Trophoblast cell (in vitro differentiated cells and primary cell): ENCODE measurements around the gene DLGAP4.

Experiments
- DNase-seq, 2 donors: peaks; one replicate each; pipeline ENCODE4 v3.0.0-alpha.2; 2016
- H2AFZ ChIP-seq: 2 replicates; pipeline ENCODE4 v1.6.1; 2013; ENCODE audit warnings: low read length, moderate library complexity, mild to moderate bottlenecking; ENCODE audit not compliant: insufficient read depth, poor library complexity
- H2AK5ac ChIP-seq: 2 replicates; pipeline ENCODE4 v1.6.1; 2013; ENCODE audit warnings: mild to moderate bottlenecking, low read length
- H2BK120ac ChIP-seq: 2 replicates; pipeline ENCODE4 v1.6.1; 2013; ENCODE audit warnings: low read length, mild to moderate bottlenecking, moderate library complexity; ENCODE audit not compliant: insufficient read depth, poor library complexity
- H2BK12ac ChIP-seq: 2 replicates; pipeline ENCODE4 v1.6.1; 2013; ENCODE audit warnings: mild to moderate bottlenecking, low read length, moderate library complexity
- H2BK5ac ChIP-seq: 2 replicates; pipeline ENCODE4 v1.6.1; 2013; ENCODE audit warnings: low read length, low read depth, moderate library complexity, mild to moderate bottlenecking; ENCODE audit not compliant: poor library complexity
- H3K14ac ChIP-seq: 2 replicates; pipeline ENCODE4 v1.6.1; 2013; ENCODE audit warnings: mild to moderate bottlenecking, low read length
- H3K18ac ChIP-seq: 2 replicates; pipeline ENCODE4 v1.6.1; 2013; ENCODE audit warnings: mild to moderate bottlenecking, low read length
- H3K23ac ChIP-seq: 2 replicates; pipeline ENCODE4 v1.6.1; 2013; ENCODE audit warnings: low read length
- H3K27ac ChIP-seq: 2 replicates; pipeline ENCODE4 v1.5.1; 2013; ENCODE audit warnings: low read depth, mild to moderate bottlenecking, inconsistent platforms, low read length, moderate library complexity
- H3K27me3 ChIP-seq: 2 replicates; pipeline ENCODE4 v1.6.1; 2013; ENCODE audit warnings: inconsistent platforms, mild to moderate bottlenecking, low read length, moderate library complexity; ENCODE audit not compliant: insufficient read depth
- H3K36me3 ChIP-seq, 2 experiments: 1 replicate in 1 of 2; 2 replicates in 1 of 2; pipeline ENCODE4 v1.6.1; 2013; ENCODE audit warnings: low read length in 2 of 2, mild to moderate bottlenecking in 2 of 2, moderate library complexity in 1 of 2; ENCODE audit not compliant: insufficient read depth in 2 of 2, control insufficient read depth in 1 of 2
- H3K4ac ChIP-seq: 2 replicates; pipeline ENCODE4 v1.6.1; 2013; ENCODE audit warnings: low read depth, mild to moderate bottlenecking, low read length, moderate library complexity
- H3K4me1 ChIP-seq, 2 experiments: 1 replicate in 1 of 2; 2 replicates in 1 of 2; pipeline ENCODE4 v1.6.1; 2013; ENCODE audit warnings: low read length in 2 of 2, mild to moderate bottlenecking in 2 of 2, moderate library complexity in 1 of 2; ENCODE audit not compliant: insufficient read depth in 2 of 2, control insufficient read depth in 1 of 2
- H3K4me2 ChIP-seq: 2 replicates; pipeline ENCODE4 v1.6.1; 2013; ENCODE audit warnings: inconsistent platforms, mild to moderate bottlenecking, low read length, moderate library complexity
- H3K4me3 ChIP-seq: 2 replicates; pipeline ENCODE4 v1.5.1; 2013; ENCODE audit warnings: mild to moderate bottlenecking, low read depth, low read length, inconsistent platforms
- H3K79me1 ChIP-seq: one replicate; pipeline ENCODE4 v1.6.1; 2013; ENCODE audit warnings: low read length
- H3K79me2 ChIP-seq: 2 replicates; pipeline ENCODE4 v1.6.1; 2013; ENCODE audit warnings: low read length, mild to moderate bottlenecking; ENCODE audit not compliant: control insufficient read depth, insufficient read depth, poor library complexity
- H3K9ac ChIP-seq: 2 replicates; pipeline ENCODE4 v1.6.1; 2013; ENCODE audit warnings: mild to moderate bottlenecking, low read length
- H3K9me3 ChIP-seq: 2 replicates; pipeline ENCODE4 v1.6.1; 2013; ENCODE audit warnings: low read depth, mild to moderate bottlenecking, control low read depth, inconsistent platforms, low read length; ENCODE audit not compliant: insufficient read depth
- H4K12ac ChIP-seq: 2 replicates; pipeline ENCODE4 v1.6.1; 2013; ENCODE audit warnings: low read depth, mild to moderate bottlenecking, low read length, moderate library complexity
- H4K8ac ChIP-seq: 2 replicates; pipeline ENCODE4 v1.6.1; 2013; ENCODE audit warnings: low read depth, mild to moderate bottlenecking, low read length, moderate library complexity
- H4K91ac ChIP-seq: one replicate; pipeline ENCODE4 v1.6.1; 2013; ENCODE audit warnings: low read depth, mild to moderate bottlenecking, low read length, moderate library complexity
- WGBS: extraction: QIAGEN DNeasy Blood & Tissue Kit; methylation state at CpG from one replicate; pipeline ENCODE4 v1.1.7; 2013; ENCODE audit warnings: missing lambda C conversion rate; ENCODE audit not compliant: insufficient read length, insufficient coverage; ENCODE audit errors: extremely low coverage; 5-methylcytosine and 5-hydroxymethylcytosine counted together

Gene DLGAP4

DNA sequence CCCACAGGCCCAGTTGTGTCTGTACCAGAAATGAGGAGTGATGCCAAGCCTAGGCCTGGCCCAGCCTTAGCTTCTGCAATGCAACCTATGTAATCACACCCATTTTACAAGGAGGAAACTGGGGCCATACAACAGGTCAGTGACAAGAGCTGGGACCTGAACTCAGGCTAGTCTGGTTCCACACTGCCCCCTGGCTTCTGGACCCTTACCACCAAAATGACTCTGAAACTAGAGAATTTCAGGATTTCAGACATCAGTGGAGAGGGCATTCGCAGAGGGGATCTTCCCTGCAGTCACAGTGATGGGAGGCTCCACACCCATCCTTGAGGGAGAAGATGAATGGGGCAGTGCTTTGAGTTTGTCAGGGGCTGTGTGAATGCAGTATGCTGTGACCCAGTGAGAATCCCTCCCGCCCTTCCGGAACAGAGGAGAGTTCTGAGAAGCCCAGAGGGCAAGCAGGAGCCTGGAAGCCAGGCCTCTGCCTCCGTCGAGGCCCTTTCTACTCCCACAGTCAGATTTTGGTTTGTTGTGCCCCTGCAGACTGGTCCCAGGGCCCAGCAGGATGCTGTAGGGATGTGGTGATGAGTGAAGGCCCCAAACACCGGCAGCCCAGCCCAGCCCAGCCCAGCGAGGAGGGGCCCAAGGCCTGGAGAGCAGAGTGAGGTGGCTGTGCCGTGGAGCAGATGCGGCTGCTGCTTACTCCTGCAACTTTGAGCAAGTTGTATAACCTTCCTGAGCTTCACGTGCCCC lies 187.1 kb downstream of the DLGAP4 start:
- H2AFZ ChIP-seq: no peak overlapping the region
- H4K12ac ChIP-seq: no peak overlapping the region
- H3K23ac ChIP-seq: no peak overlapping the region

DNA sequence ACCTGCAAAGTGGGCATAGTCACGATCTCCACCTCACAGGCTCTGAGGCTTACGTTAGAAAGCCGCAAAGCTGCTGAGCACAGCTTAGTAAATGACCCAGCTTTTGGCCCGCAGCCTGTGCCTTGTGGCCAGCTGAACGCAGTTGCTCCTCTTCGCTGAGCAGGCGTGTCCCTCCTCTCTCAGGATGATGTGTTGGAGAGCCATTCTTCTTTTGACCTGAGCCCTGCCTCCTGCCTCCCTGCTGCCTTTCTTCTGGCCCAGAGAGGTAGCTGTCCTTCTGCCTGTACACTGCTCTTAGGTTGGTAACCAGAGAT lies 187.6 kb downstream of the DLGAP4 start:
- H4K8ac ChIP-seq: no peak overlapping the region
- no peak overlapping the region for H3K27ac ChIP-seq
- H3K36me3 ChIP-seq: peaks cover 56% of the 10 kb centered on the region in 2 experiments
- H3K79me2 ChIP-seq: peaks cover 10% of the 10 kb centered on the region
- H2AK5ac ChIP-seq: no peak overlapping the region
- no peak overlapping the region for H2BK12ac ChIP-seq
- H3K9ac ChIP-seq: no peak overlapping the region
- no peak overlapping the region for H2AFZ ChIP-seq
- H2BK120ac ChIP-seq: no peak overlapping the region
- no peak for DNase-seq
- H3K4me1 ChIP-seq: peaks cover 50 to 57% of the 10 kb centered on the region in 2 experiments
- H4K12ac ChIP-seq: no peak overlapping the region
- WGBS: no CpG with 5 or more reads among the region's 7 CpGs
- peaks cover under 1% of the 10 kb centered on the region for H3K9me3 ChIP-seq
- no peak overlapping the region for H3K4me2 ChIP-seq
- H3K4ac ChIP-seq: peak overlapping the region; percentile 22
- H3K79me1 ChIP-seq: no peaks in the 10 kb centered on the region
- H2BK5ac ChIP-seq: no peak overlapping the region
- H4K91ac ChIP-seq: no peak overlapping the region
- no peak overlapping the region for H3K23ac ChIP-seq
- no peak overlapping the region for H3K18ac ChIP-seq
- no peak overlapping the region for H3K4me3 ChIP-seq
- H3K27me3 ChIP-seq: no peaks in the 10 kb centered on the region
- no peak overlapping the region for H3K14ac ChIP-seq

More for the DNA sequence above, 187.1 kb downstream of the DLGAP4 start:
- H3K4me2 ChIP-seq: no peak overlapping the region
- no peak overlapping the region for H4K91ac ChIP-seq
- H2AK5ac ChIP-seq: no peak overlapping the region
- no peak overlapping the region for H3K14ac ChIP-seq
- H3K27me3 ChIP-seq: no peaks in the 10 kb centered on the region
- no peak overlapping the region for H3K27ac ChIP-seq
- no peak overlapping the region for H2BK120ac ChIP-seq
- no peaks in the 10 kb centered on the region for H3K9me3 ChIP-seq
- H3K18ac ChIP-seq: no peak overlapping the region
- H3K4me3 ChIP-seq: no peak overlapping the region
- no peak overlapping the region for H3K9ac ChIP-seq
- no peak overlapping the region for H2BK5ac ChIP-seq
- no peak overlapping the region for H2BK12ac ChIP-seq
- DNase-seq: no peak
- H3K4ac ChIP-seq: no peak overlapping the region
- WGBS: no CpG with 5 or more reads among the region's 10 CpGs
- H3K79me2 ChIP-seq: peaks cover 10% of the 10 kb centered on the region
- H3K79me1 ChIP-seq: no peaks in the 10 kb centered on the region
- peaks cover 51% of the 10 kb centered on the region in 2 experiments for H3K36me3 ChIP-seq
- peaks cover 49 to 52% of the 10 kb centered on the region in 2 experiments for H3K4me1 ChIP-seq
- H4K8ac ChIP-seq: no peak overlapping the region

DNA sequence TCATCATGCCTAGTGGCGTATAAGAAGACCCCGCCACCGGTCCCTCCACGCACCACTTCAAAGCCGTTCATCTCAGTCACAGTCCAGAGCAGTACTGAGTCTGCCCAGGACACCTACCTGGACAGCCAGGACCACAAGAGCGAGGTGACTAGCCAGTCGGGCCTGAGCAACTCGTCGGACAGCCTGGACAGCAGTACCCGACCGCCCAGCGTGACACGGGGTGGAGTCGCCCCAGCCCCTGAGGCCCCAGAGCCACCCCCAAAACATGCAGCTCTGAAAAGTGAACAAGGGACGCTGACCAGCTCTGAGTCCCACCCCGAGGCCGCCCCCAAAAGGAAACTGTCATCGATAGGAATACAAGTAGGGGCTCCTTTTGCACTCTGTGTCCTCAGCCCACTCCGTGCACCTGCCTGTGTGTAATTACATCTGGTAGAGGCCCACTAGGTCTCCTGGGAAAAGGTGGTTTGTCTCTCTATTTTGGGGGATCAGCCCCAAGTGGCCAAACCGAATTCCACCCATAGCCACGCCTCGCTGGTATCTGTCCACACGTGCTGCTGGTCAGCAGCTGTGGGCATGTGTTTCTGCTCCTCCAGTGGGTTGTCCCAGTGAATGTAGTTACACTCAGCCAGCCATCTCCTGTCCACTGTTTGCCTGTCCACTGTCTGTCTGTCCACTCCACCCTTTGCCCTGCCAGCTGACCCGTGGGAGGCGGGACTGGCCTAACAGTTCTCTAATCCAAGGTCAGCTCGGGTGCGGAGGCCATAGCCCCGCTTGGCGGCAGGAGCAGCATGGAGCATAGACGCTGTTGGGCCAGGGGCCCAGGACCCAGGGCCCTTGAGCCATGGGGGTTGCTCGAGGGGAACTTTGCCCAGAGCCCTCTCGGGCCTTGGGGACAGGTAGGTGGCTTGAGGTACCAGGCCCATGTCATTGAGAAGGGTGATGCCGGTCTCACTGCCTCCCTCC lies 190.8 kb downstream of the DLGAP4 start:
- H2BK12ac ChIP-seq: no peak overlapping the region
- peak overlapping the region; percentile 9 for H3K27ac ChIP-seq
- peaks cover 7% of the 10 kb centered on the region for H3K79me2 ChIP-seq
- H3K23ac ChIP-seq: no peak overlapping the region
- H2AFZ ChIP-seq: no peak overlapping the region
- no peak overlapping the region for H3K4me2 ChIP-seq
- no peak overlapping the region for H4K8ac ChIP-seq
- peaks cover 33 to 41% of the 10 kb centered on the region in 2 experiments for H3K4me1 ChIP-seq
- DNase-seq: peak in 1 of 2 donors; percentile 31
- H3K14ac ChIP-seq: no peak overlapping the region
- no peaks in the 10 kb centered on the region for H3K27me3 ChIP-seq
- no peak overlapping the region for H4K12ac ChIP-seq
- H2BK5ac ChIP-seq: no peak overlapping the region
- peaks cover 2% of the 10 kb centered on the region for H3K9me3 ChIP-seq
- no peak overlapping the region for H3K9ac ChIP-seq
- no peaks in the 10 kb centered on the region for H3K79me1 ChIP-seq
- no peak overlapping the region for H2AK5ac ChIP-seq
- no peak overlapping the region for H3K4me3 ChIP-seq
- H2BK120ac ChIP-seq: peak overlapping the region; percentile 38
- H3K4ac ChIP-seq: peak overlapping the region; percentile 29
- peak overlapping the region; percentile 14 for H3K18ac ChIP-seq
- no CpG with 5 or more reads among the region's 33 CpGs for WGBS
- H3K36me3 ChIP-seq: peaks cover 73 to 74% of the 10 kb centered on the region in 2 experiments
- peak overlapping the region; percentile 13 for H4K91ac ChIP-seq

DNA sequence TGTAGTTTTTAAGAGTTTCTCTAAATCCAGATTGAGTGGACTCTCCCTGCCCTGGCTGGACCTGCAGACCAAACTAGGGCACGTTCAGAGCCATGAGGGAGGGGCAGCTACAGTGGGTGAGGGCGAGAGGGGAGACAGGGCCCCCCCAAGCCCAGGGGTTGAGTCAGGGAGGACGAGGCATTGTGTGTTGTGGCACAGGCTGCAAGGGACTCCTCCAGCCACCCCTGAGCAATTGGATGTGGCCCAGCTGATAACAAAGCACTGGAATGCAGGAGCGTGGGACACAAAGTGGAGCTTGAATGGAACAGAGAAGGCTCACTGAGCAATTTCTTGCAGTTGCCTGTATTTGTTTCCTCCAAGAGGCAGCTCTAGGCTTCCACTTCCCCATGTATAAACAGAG lies 191.7 kb downstream of the DLGAP4 start:
- Histone ChIP-seq H3K14ac (no peak overlapping the region), H4K91ac (no peak overlapping the region), H3K18ac (no peak overlapping the region), H2AFZ (no peak overlapping the region), H3K4me2 (no peak overlapping the region), H3K36me3 (peaks cover 71 to 72% of the 10 kb centered on the region in 2 experiments), H3K4ac (no peak overlapping the region), H2AK5ac (no peak overlapping the region), H2BK12ac (no peak overlapping the region), H3K9ac (no peak overlapping the region), H3K4me1 (peaks cover 28 to 34% of the 10 kb centered on the region in 2 experiments), H3K27ac (peak overlapping the region; percentile 9), H3K9me3 (peaks cover 2% of the 10 kb centered on the region), H4K12ac (no peak overlapping the region), H3K79me2 (peaks cover 4% of the 10 kb centered on the region), H2BK120ac (no peak overlapping the region), H4K8ac (no peak overlapping the region), H2BK5ac (no peak overlapping the region), H3K4me3 (no peak overlapping the region), H3K79me1 (no peaks in the 10 kb centered on the region), H3K27me3 (no peaks in the 10 kb centered on the region), H3K23ac (no peak overlapping the region)
- WGBS: no CpG with 5 or more reads among the region's 4 CpGs
- DNase-seq: peak; percentile 55 to 67
